HepG2 (cell line): Measurements from ENCODE around the gene MACROD2. TPM values are rescaled to one million over a fixed set of nuclear protein-coding genes. Genes with fewer than 3 reads are reported as not detected.

ENCODE experiments used
- CBFB ChIP-seq: sonication (generic); formaldehyde crosslinking; IDR thresholded peaks from 2 replicates; pipeline ENCODE4 v1.4.0; 2020; ENCODE audit warnings: missing genetic modification reagents
- ETV5 ChIP-seq: IDR thresholded peaks from 2 replicates; pipeline ENCODE4 v1.6.1; 2018; ENCODE audit warnings: missing biosample characterization, missing genetic modification reagents, inconsistent platforms, borderline replicate concordance
- FOSL2 ChIP-seq: sonication (generic); formaldehyde crosslinking; IDR thresholded peaks from 2 replicates; pipeline ENCODE4 v1.4.0; 2020; ENCODE audit warnings: missing genetic modification reagents
- GABPA ChIP-seq, 2 experiments: IDR thresholded peaks; 2 replicates each; pipeline ENCODE4 v1.6.1; 2011 to 2016; ENCODE audit warnings: low read depth in 2 of 2, low read length in 1 of 2, missing biosample characterization in 1 of 2, missing genetic modification characterization in 1 of 2
- IKZF4 ChIP-seq: sonication (generic); formaldehyde crosslinking; IDR thresholded peaks from 2 replicates; pipeline ENCODE4 v1.5.1; 2020; ENCODE audit warnings: borderline replicate concordance, mild to moderate bottlenecking, low read depth, missing genetic modification reagents; ENCODE audit errors: not compliant biosample characterization
- MXI1 ChIP-seq: IDR thresholded peaks from 3 replicates; pipeline ENCODE4 v1.6.1; 2012; ENCODE audit warnings: low read depth, low read length, inconsistent platforms, borderline replicate concordance
- MZF1 ChIP-seq: sonication (generic); formaldehyde crosslinking; IDR thresholded peaks from 2 replicates; pipeline ENCODE4 v1.8.1; 2023; ENCODE audit warnings: mild to moderate bottlenecking, missing genetic modification reagents, borderline replicate concordance
- PATZ1 ChIP-seq: sonication (generic); formaldehyde crosslinking; IDR thresholded peaks from 2 replicates; pipeline ENCODE4 v1.4.0; 2020; ENCODE audit warnings: missing genetic modification reagents
- PRDM10 ChIP-seq: sonication (generic); formaldehyde crosslinking; IDR thresholded peaks from 2 replicates; pipeline ENCODE4 v1.4.0; 2020; ENCODE audit warnings: low read depth, missing genetic modification reagents
- PREB ChIP-seq: sonication (generic); formaldehyde crosslinking; IDR thresholded peaks from 2 replicates; pipeline ENCODE4 v1.4.0; 2020; ENCODE audit warnings: missing genetic modification reagents
- RFX3 ChIP-seq: IDR thresholded peaks from 2 replicates; pipeline ENCODE4 v1.6.1; 2016; ENCODE audit warnings: missing biosample characterization, missing genetic modification reagents
- SRF ChIP-seq: IDR thresholded peaks from 2 replicates; pipeline ENCODE4 v1.6.1; 2011; ENCODE audit warnings: mild to moderate bottlenecking, low read depth, low read length, moderate library complexity
- ZBTB37 ChIP-seq: sonication (generic); formaldehyde crosslinking; IDR thresholded peaks from 2 replicates; pipeline ENCODE4 v1.4.0; 2020; ENCODE audit warnings: mild to moderate bottlenecking, missing genetic modification reagents
- ZC3H4 ChIP-seq: sonication (generic); formaldehyde crosslinking; IDR thresholded peaks from 2 replicates; pipeline ENCODE4 v1.4.0; 2020; ENCODE audit warnings: missing genetic modification reagents, borderline replicate concordance
- ZNF207 ChIP-seq: fragments of 450-650 bp; IDR thresholded peaks from 2 replicates; pipeline ENCODE4 v1.6.1; 2016; ENCODE audit warnings: antibody characterized with exemption, borderline replicate concordance
- ZNF800 ChIP-seq: sonication (generic); formaldehyde crosslinking; IDR thresholded peaks from 2 replicates; pipeline ENCODE4 v1.4.0; 2020; ENCODE audit warnings: missing genetic modification reagents
- ZNF879 ChIP-seq: sonication (generic); formaldehyde crosslinking; IDR thresholded peaks from 2 replicates; pipeline ENCODE4 v1.8.1; 2023; ENCODE audit warnings: missing genetic modification reagents
- polyA plus RNA-seq, 8 experiments: library from polyadenylated mRNA; depleted of rRNA in 3 of 8; stranded (reverse) in 7 of 8; unstranded in 1 of 8; fragments of >200 nt; fragmentation: Illumina TruSeq in 4 of 8; extraction: Trizol in 4 of 8; gene quantifications; 2 replicates each; pipeline versions ENCODE4 v1.2.1 to v1.2.3, GENCODE V29; 2011 to 2016; ENCODE audit warnings: low read depth in 4 of 8, missing spikeins in 1 of 8, mixed read lengths in 1 of 8; ENCODE audit not compliant: insufficient read depth in 1 of 8
- total RNA-seq, 5 experiments: library from RNA; depleted of rRNA; stranded (reverse); fragments of >200 nt; fragmentation: Illumina TruSeq; extraction: Trizol; gene quantifications; 2 replicates each; pipeline ENCODE4 v1.2.3, GENCODE V29; 2016; ENCODE audit warnings: low read depth in 1 of 5

MACROD2 gene
- total and polyA plus RNA-seq, 2 of the 13 experiments (the other 11 are each of a cell fraction or from before 2014, with no cell fraction given): 0.13 to 0.51 TPM

GRCh38 chr20:15642676-15643075 lies 1647.4 kb downstream of the MACROD2 start (continued):
- no peak for TF ChIP-seq PRDM10 (CRISPR knock-in tag)
- TF ChIP-seq ZNF879: no peak
- TF ChIP-seq ZC3H4 (CRISPR knock-in tag): no peak
- TF ChIP-seq IKZF4 (CRISPR knock-in tag): no peak
- no peak for TF ChIP-seq PATZ1 (CRISPR knock-in tag)
- TF ChIP-seq ETV5 (CRISPR knock-in tag): no peak
- no peak for TF ChIP-seq GABPA (IDR thresholded peaks at IDR 0.05; ENCODE audit: low read depth, low read length)
- TF ChIP-seq GABPA (CRISPR knock-in tag; IDR thresholded peaks at IDR 0.05; ENCODE audit: low read depth): no peak
- no peak for TF ChIP-seq PREB (CRISPR knock-in tag)
- no peak for TF ChIP-seq MXI1
- no peak for TF ChIP-seq ZNF800 (CRISPR knock-in tag)
- no peak for TF ChIP-seq ZNF207
- TF ChIP-seq FOSL2: no peak
- TF ChIP-seq ZBTB37 (CRISPR knock-in tag): no peak
- no peak for TF ChIP-seq CBFB (CRISPR knock-in tag)
- no peak for TF ChIP-seq MZF1 (CRISPR knock-in tag)
- TF ChIP-seq RFX3 (CRISPR knock-in tag): no peak
- no peak for TF ChIP-seq SRF
